ENCODE data around the gene KIAA1671. TPM values are rescaled to one million over a fixed set of nuclear protein-coding genes. Genes with fewer than 3 reads are reported as not detected.
A peak's percentile ranks its signal among the peaks of the same experiment; 100 is the strongest.

KIAA1671 gene
- total RNA-seq, 1 donor from 2014 or later: 17.3 TPM

- H3K27me3 ChIP-seq: no peaks in the 10 kb centered on the region
- peaks cover 8% of the 10 kb centered on the region for H3K36me3 ChIP-seq
- H4K20me1 ChIP-seq (ENCODE audit: low read depth): peaks cover 17% of the 10 kb centered on the region
- no peaks in the 10 kb centered on the region for H3K4me1 ChIP-seq
- H3K36me3 Mint-ChIP-seq: peaks cover 22% of the 10 kb centered on the region
- peaks cover 13% of the 10 kb centered on the region for H3K4me1 Mint-ChIP-seq
- H3K79me2 ChIP-seq (ENCODE audit: low read depth): peaks cover 3% of the 10 kb centered on the region
- H3K4me2 ChIP-seq: no peak overlapping the region
- no peak for DNase-seq (ENCODE audit: low spot score)
- peaks cover 2% of the 10 kb centered on the region for H3K27me3 Mint-ChIP-seq (ENCODE audit: insufficient read depth, low read depth)
- H3K9me3 Mint-ChIP-seq: peaks cover 11% of the 10 kb centered on the region
- H3K27ac Mint-ChIP-seq: no peak overlapping the region
- H3K4me3 ChIP-seq: no peak overlapping the region
- peaks cover 3% of the 10 kb centered on the region for H3F3A ChIP-seq (ENCODE audit: low read depth)
- TF ChIP-seq EZH2phosphoT487 (IDR thresholded peaks at IDR 0.05) (no peak), EZH2 (IDR thresholded peaks at IDR 0.05) (no peak), CTCF (IDR thresholded peaks at IDR 0.05) (no peak)
- no peak overlapping the region for H3K9ac ChIP-seq
- H3K27ac ChIP-seq: no peak overlapping the region
- H3K4me3 Mint-ChIP-seq: no peak overlapping the region
- no peaks in the 10 kb centered on the region for H3K9me3 ChIP-seq (ENCODE audit: low read depth)
- H2AFZ ChIP-seq (replicated peaks): no peak overlapping the region
Measured at GRCh38 chr22:25053153-25053805, 100.8 kb downstream of the KIAA1671 start.

- no peak overlapping the region for H3K4me3 Mint-ChIP-seq
- no peak overlapping the region for H3K9ac ChIP-seq
- H3K9me3 Mint-ChIP-seq: peaks cover 11% of the 10 kb centered on the region
- peaks cover 17% of the 10 kb centered on the region for H3K36me3 Mint-ChIP-seq
- H3K36me3 ChIP-seq: peaks cover 8% of the 10 kb centered on the region
- peaks cover 3% of the 10 kb centered on the region for H3K79me2 ChIP-seq (ENCODE audit: low read depth)
- H3K9me3 ChIP-seq (ENCODE audit: low read depth): no peaks in the 10 kb centered on the region
- H3F3A ChIP-seq (ENCODE audit: low read depth): peaks cover 3% of the 10 kb centered on the region
- H3K27me3 Mint-ChIP-seq (ENCODE audit: insufficient read depth, low read depth): peaks cover 2% of the 10 kb centered on the region
- H2AFZ ChIP-seq (replicated peaks): no peak overlapping the region
- H3K4me1 ChIP-seq: no peaks in the 10 kb centered on the region
- peaks cover 16% of the 10 kb centered on the region for H3K4me1 Mint-ChIP-seq
- H3K4me3 ChIP-seq: no peak overlapping the region
- no peaks in the 10 kb centered on the region for H3K27me3 ChIP-seq
- H3K27ac ChIP-seq: no peak overlapping the region
- TF ChIP-seq EZH2 (IDR thresholded peaks at IDR 0.05) (no peak), CTCF (IDR thresholded peaks at IDR 0.05) (no peak), EZH2phosphoT487 (IDR thresholded peaks at IDR 0.05) (no peak)
- no peak overlapping the region for H3K27ac Mint-ChIP-seq
- DNase-seq (ENCODE audit: low spot score): no peak
- H3K4me2 ChIP-seq: no peak overlapping the region
- peaks cover 14% of the 10 kb centered on the region for H4K20me1 ChIP-seq (ENCODE audit: low read depth)
Measured at GRCh38 chr22:25054943-25055511, 102.5 kb downstream of the KIAA1671 start.

- H3K36me3 Mint-ChIP-seq: no peaks in the 10 kb centered on the region
- Histone ChIP-seq H3K27me3 (no peaks in the 10 kb centered on the region), H3K79me2 (ENCODE audit: low read depth) (peaks cover 3% of the 10 kb centered on the region), H3K27ac (no peak overlapping the region), H2AFZ (replicated peaks) (no peak overlapping the region), H3F3A (ENCODE audit: low read depth) (peaks cover 3% of the 10 kb centered on the region), H3K4me1 (peaks cover 12% of the 10 kb centered on the region), H3K36me3 (no peaks in the 10 kb centered on the region), H3K9me3 (ENCODE audit: low read depth) (no peaks in the 10 kb centered on the region), H3K9ac (no peak overlapping the region), H4K20me1 (ENCODE audit: low read depth) (peaks cover 19% of the 10 kb centered on the region), H3K4me3 (no peak overlapping the region), H3K4me2 (no peak overlapping the region)
- TF ChIP-seq EZH2phosphoT487 (IDR thresholded peaks at IDR 0.05): no peak
- peak; percentile 80 for TF ChIP-seq CTCF (IDR thresholded peaks at IDR 0.05)
- no peaks in the 10 kb centered on the region for H3K9me3 Mint-ChIP-seq
- peaks cover 21% of the 10 kb centered on the region for H3K4me1 Mint-ChIP-seq
- peaks cover 2% of the 10 kb centered on the region for H3K27me3 Mint-ChIP-seq (ENCODE audit: insufficient read depth, low read depth)
- no peak overlapping the region for H3K4me3 Mint-ChIP-seq
- no peak overlapping the region for H3K27ac Mint-ChIP-seq
- DNase-seq (ENCODE audit: low spot score): peak; percentile 75
Measured at GRCh38 chr22:25057013-25057881, 104.7 kb downstream of the KIAA1671 start.
